Measurements from ENCODE around the gene CCDC89. TPM values are rescaled to one million over a fixed set of nuclear protein-coding genes. Genes with fewer than 3 reads are reported as not detected.

Gene CCDC89
- total and polyA plus RNA-seq, 2 of the 13 experiments (the other 11 are each of a cell fraction or from before 2014, with no cell fraction given) = 0.13 to 0.38 TPM

- Histone ChIP-seq H2AFZ (ENCODE audit: low read length) (no peak overlapping the region), H3K27me3 (ENCODE audit: control insufficient read depth in 1 of 2, insufficient read depth in 2 of 2, low read length in 2 of 2) (no peaks in the 10 kb centered on the region; a peak in 1 of 5 replicates), H3K9ac (ENCODE audit: insufficient read depth, low read depth, low read length) (peak overlapping the region; percentile 98), H3K4me1 (ENCODE audit: insufficient read depth, low read length) (peaks cover 52% of the 10 kb centered on the region), H3K27ac (ENCODE audit: extremely low read length, insufficient read depth, low read length) (peak overlapping the region; percentile 98), H3K36me3 (replicated peaks in 1 of 2; ENCODE audit: control insufficient read depth in 1 of 2, insufficient read depth in 2 of 2, low read length in 2 of 2) (peaks cover 0 to under 1% of the 10 kb centered on the region in 2 experiments; a peak in 1 of 5 replicates), H3K9me3 (ENCODE audit: low read length) (no peaks in the 10 kb centered on the region), H4K20me1 (ENCODE audit: insufficient read depth, low read length) (peaks cover 29% of the 10 kb centered on the region), H3K4me2 (ENCODE audit: low read depth, low read length) (peak overlapping the region; percentile 88), H3K79me2 (ENCODE audit: insufficient read depth, low read length) (peaks cover 60% of the 10 kb centered on the region), H3K4me3 (replicated peaks in 1 of 3; ENCODE audit: insufficient read depth in 1 of 3, low read depth in 2 of 3, low read length in 3 of 3) (peak overlapping the region; percentile 72 to 95 (median 86))
- intact Hi-C loops (cut with micrococcal nuclease; ENCODE audit: unreplicated experiment) (no loop called here), in situ Hi-C loops (cut with HindIII; ENCODE audit: extremely low pct_ligation_motif_present, low pct_unique_long_range_greater_than_20kb) (no loop called here)
- FAIRE-seq (no peak), ATAC-seq (no peak; the same call in 2 of the 3 replicates), DNase-seq (ENCODE audit: low spot score) (no peak)
- ChIA-PET CTCF (ENCODE audit: low intra/inter-chr PET ratio, low total read pairs) (no interaction called here), POLR2A (interaction anchor here (2.2 to 10.0 kb wide), 3 partner anchors 9 to 35 kb away, joined by 7 to 112 read pairs (median 15); partner anchors contain the start of genes TMEM126A and TMEM126B)
- TSS peak; percentile 48 for BruUV-seq (replicated peaks)
- 2% methylated on average over 10 of the region's 10 CpGs for WGBS (ENCODE audit: low lambda C conversion rate)
- TF ChIP-seq ZBTB8A (CRISPR knock-in tag; IDR thresholded peaks at IDR 0.05; ENCODE audit: borderline replicate concordance, low read depth) (no peak), MTF2 (CRISPR knock-in tag; IDR thresholded peaks at IDR 0.05; ENCODE audit: borderline replicate concordance) (no peak), MIER3 (CRISPR knock-in tag; IDR thresholded peaks at IDR 0.05; ENCODE audit: borderline replicate concordance) (0 out of 2 replicates have a peak, but pooled peaks have one; percentile 13), TBP (CRISPR knock-in tag; IDR thresholded peaks at IDR 0.05) (no peak), SIX4 (CRISPR knock-in tag; IDR thresholded peaks at IDR 0.05) (no peak), MAX (IDR thresholded peaks at IDR 0.05) (no peak), THYN1 (CRISPR knock-in tag; IDR thresholded peaks at IDR 0.05; ENCODE audit: borderline replicate concordance, low read depth) (0 out of 2 replicates have a peak, but pooled peaks have one; percentile 10), ATF7-NPFF (CRISPR knock-in tag; IDR thresholded peaks at IDR 0.05; ENCODE audit: low read depth) (no peak), NFE2L2 (IDR thresholded peaks at IDR 0.05; ENCODE audit: low read length) (no peak), AKNA (CRISPR knock-in tag; IDR thresholded peaks at IDR 0.05; ENCODE audit: borderline replicate concordance) (no peak), HNF4G (IDR thresholded peaks at IDR 0.05; ENCODE audit: borderline replicate concordance, low read depth, low read length) (no peak), HNF4G (CRISPR knock-in tag; IDR thresholded peaks at IDR 0.05; ENCODE audit: borderline replicate concordance, low read depth) (no peak), KDM5A (IDR thresholded peaks at IDR 0.05; ENCODE audit: borderline replicate concordance, low read length) (peak; percentile 3; the same call in 1 of the 2 replicates), ZNF557 (CRISPR knock-in tag; IDR thresholded peaks at IDR 0.05) (no peak), ZKSCAN5 (CRISPR knock-in tag; IDR thresholded peaks at IDR 0.05) (no peak), ZNF121 (CRISPR knock-in tag; IDR thresholded peaks at IDR 0.05) (no peak), IKZF5 (CRISPR knock-in tag; IDR thresholded peaks at IDR 0.05) (no peak)
Observed at GRCh38 chr11:85663080-85663752, 22.8 kb downstream of the CCDC89 start.

Measured in HepG2 (cell line).